Measurements from ENCODE around the gene TAF9. TPM values are rescaled to one million over a fixed set of nuclear protein-coding genes. Genes with fewer than 3 reads are reported as not detected.

TAF9 gene
- total RNA-seq (2014; rRNA removed; shearing (Covaris generic)): 111 and 141 TPM in 2 replicates

DNA sequence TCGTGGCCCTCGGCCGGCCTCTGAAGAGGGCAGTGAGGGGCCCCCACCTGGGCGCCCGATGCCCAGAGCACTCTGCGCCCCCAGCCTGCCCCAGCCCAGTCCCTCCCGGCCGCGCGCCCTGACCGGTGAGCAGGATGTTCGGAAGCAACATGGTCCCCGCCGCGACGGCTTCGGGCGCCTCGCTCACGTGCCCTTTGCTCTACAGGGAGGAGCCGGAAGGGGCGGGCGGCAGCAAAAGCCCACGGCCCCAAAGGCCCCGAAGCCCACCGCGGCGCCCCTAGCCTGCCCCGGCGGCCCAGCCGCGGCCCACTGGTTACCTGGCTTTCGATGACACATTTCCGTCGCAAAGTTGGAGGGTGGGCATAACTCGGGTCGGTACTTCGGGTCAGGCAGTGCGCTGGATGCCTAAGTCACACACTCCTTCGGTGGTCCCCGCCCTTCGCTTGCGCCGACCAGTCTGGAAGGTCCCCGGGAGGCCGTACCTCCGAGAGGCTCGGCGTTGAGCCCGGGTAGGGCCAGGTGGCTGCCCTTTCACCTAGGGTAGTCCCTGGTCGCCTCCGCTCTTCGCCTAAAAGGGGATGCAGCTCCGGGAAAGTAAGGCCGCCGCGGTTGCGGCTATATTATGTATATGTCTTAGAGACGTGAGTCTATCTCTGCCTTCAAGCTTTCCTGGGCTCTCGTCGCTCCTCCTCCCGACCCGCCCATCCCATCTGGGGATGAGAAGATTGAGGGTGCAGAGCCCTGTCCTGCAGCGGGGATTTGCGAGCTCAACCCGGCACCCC is at the start of gene TAF9, which contains the start of the genes AK6 and RAD17:
Gene TAF9 (minus strand): TSS at position 181 of the 782 bp plus-strand sequence. CDS start 3,783 bp downstream, outside the sequence.
Gene AK6 (minus strand): TSS at position 181 of the 782 bp plus-strand sequence. CDS start 30 bp downstream, at position 151.
Gene RAD17 (plus strand): TSS at position 479 of the 782 bp plus-strand sequence. CDS start 2,391 bp downstream, outside the sequence.

DNA sequence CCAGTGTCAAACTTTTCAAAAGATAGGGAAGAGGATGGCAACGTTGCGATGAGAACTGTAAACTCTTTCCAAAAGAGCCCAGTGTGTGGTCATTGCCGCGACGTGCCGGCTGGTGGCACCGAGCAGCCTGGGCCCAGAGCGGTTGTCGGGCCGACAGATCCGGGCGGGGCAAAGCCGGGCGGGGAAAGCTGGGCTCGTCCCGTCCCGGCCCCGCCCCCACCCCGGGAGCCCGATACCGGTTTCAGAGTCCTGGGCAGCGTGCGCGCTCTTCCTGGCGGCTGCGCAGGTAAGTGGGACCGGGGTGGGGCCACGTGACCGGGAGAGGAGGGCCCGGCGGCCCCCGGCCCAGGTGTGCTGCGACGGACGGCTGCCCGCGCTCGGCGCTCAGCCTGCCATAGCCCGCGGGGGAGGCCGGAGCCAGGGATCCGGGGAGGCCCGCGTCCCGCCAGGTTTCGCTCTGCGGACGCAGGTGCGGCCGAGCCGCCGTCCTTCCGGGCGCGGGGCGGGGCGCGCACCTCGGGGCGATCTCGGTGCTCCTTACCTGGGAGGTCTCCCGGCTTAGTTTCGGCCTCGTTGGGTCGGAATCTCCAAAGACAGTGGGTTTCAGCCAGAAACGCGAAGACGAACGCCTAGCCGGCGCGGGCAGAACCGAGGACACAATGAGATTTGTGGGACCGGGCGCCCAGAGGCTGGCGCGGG is 45.7 kb upstream of the TAF9 start, which contains the start of gene MARVELD2:
Gene MARVELD2 (plus strand): TSS at position 232 of the 699 bp plus-strand sequence. CDS start 4,270 bp downstream, outside the sequence.

Other genes starting within 250 kb of the TAF9 start
- gene CCNB1, start 202.4 kb downstream of the TAF9 start, total RNA-seq (2014; rRNA removed; shearing (Covaris generic)): 149 and 179 TPM in 2 replicates
- 79.0 and 80.6 TPM in 2 replicates for gene CENPH, start 179.9 kb downstream of the TAF9 start, total RNA-seq (2014; rRNA removed; shearing (Covaris generic))
- 53.7 and 65.3 TPM in 2 replicates for gene CDK7, start 134.6 kb downstream of the TAF9 start, total RNA-seq (2014; rRNA removed; shearing (Covaris generic))
- 5.7 and 6.9 TPM in 2 replicates for gene CCDC125, start 36.7 kb downstream of the TAF9 start, total RNA-seq (2014; rRNA removed; shearing (Covaris generic))
- 44.2 and 79.7 TPM in 2 replicates for gene AK6, start within 50 bp of the TAF9 start, total RNA-seq (2014; rRNA removed; shearing (Covaris generic))
- gene RAD17, start 298 bp upstream of the TAF9 start, total RNA-seq (2014; rRNA removed; shearing (Covaris generic)): 17.7 and 25.7 TPM in 2 replicates
- gene MARVELD2, start 45.6 kb upstream of the TAF9 start, total RNA-seq (2014; rRNA removed; shearing (Covaris generic)): 0.08 and 0.13 TPM in 2 replicates
- gene OCLN, start 123.3 kb upstream of the TAF9 start, total RNA-seq (2014; rRNA removed; shearing (Covaris generic)): 0.11 and 0.34 TPM in 2 replicates
- 41.1 and 49.4 TPM in 2 replicates for gene GTF2H2C, start 190.7 kb upstream of the TAF9 start, total RNA-seq (2014; rRNA removed; shearing (Covaris generic))

Data from A375 (cell line).